Endothelial cell of umbilical vein (primary cell): ENCODE results near the gene ISX. TPM values are rescaled to one million over a fixed set of nuclear protein-coding genes. Genes with fewer than 3 reads are reported as not detected.

Source experiments
- BruUV-seq: library from RNA; stranded (reverse); fragments of 400-500 nt; replicated peaks from 2 replicates; lab custom pipeline; 2021; lab: Mats Ljungman, UMichigan
- CTCF ChIA-PET: fragments of 300-600, 350-600 bp; sonication (Branson Sonifier 250); formaldehyde crosslinking; loops from one replicate; lab custom pipeline; 2021; ENCODE audit warnings: antibody characterized with exemption, inconsistent platforms; lab: Charles Lee
- POLR2A ChIA-PET: fragments of 300-600, 350-600 bp; sonication (Branson Sonifier 250); formaldehyde crosslinking; loops from one replicate; lab custom pipeline; 2021; ENCODE audit warnings: antibody characterized with exemption, inconsistent platforms; lab: Charles Lee
- DNase-seq: peaks from one replicate; pipeline ENCODE4 v3.0.0-alpha.2; 2011; ENCODE audit warnings: low read depth, low spot score
- FAIRE-seq: peaks from 2 replicates; lab custom pipeline; 2011; peaks lifted over from hg19 to GRCh38; lab: Jason Lieb, UNC
- H2AFZ ChIP-seq: 2 replicates; pipeline ENCODE4 v1.6.0; 2012; ENCODE audit warnings: low read depth, low read length, control low read depth, inconsistent platforms
- H3K27ac ChIP-seq: 2 replicates; pipeline ENCODE4 v1.5.1; 2011; ENCODE audit warnings: low read depth, mild to moderate bottlenecking, control low read depth, low read length, moderate library complexity; ENCODE audit not compliant: insufficient read depth
- H3K27me3 ChIP-seq, 2 experiments: 2 replicates each; pipeline versions ENCODE4 v1.6.0 to v1.6.1; 2011; ENCODE audit warnings: low read length in 2 of 2, mixed read lengths in 1 of 2; ENCODE audit not compliant: control insufficient read depth in 2 of 2, insufficient read depth in 2 of 2
- H3K36me3 ChIP-seq, 2 experiments: 2 replicates in 1 of 2; 3 replicates in 1 of 2; pipeline ENCODE4 v1.5.1; 2011; ENCODE audit warnings: low read length in 2 of 2, mild to moderate bottlenecking in 1 of 2, moderate library complexity in 1 of 2; ENCODE audit not compliant: control insufficient read depth in 2 of 2, insufficient read depth in 2 of 2; ENCODE audit errors: extremely low read depth in 1 of 2
- H3K4me1 ChIP-seq: 3 replicates; pipeline ENCODE4 v1.5.1; 2011; ENCODE audit warnings: mild to moderate bottlenecking, low read length; ENCODE audit not compliant: control insufficient read depth, insufficient read depth; ENCODE audit errors: extremely low read depth
- H3K4me2 ChIP-seq: 2 replicates; pipeline ENCODE4 v1.6.1; 2011; ENCODE audit warnings: low read length, control low read depth, mixed read lengths; ENCODE audit not compliant: insufficient read depth
- H3K4me3 ChIP-seq, 3 experiments: fragments of 200-600 bp in 1 of 3; sonication (generic), shearing (Covaris generic) in 1 of 3; replicated peaks in 1 of 3; 2 replicates each; pipeline ENCODE4 v1.5.1; 2011 to 2016; ENCODE audit warnings: control low read depth in 3 of 3, low read length in 3 of 3, mild to moderate bottlenecking in 2 of 3, inconsistent platforms in 1 of 3, low read depth in 1 of 3, moderate library complexity in 1 of 3; ENCODE audit not compliant: insufficient read depth in 1 of 3
- H3K79me2 ChIP-seq: 2 replicates; pipeline ENCODE4 v1.6.0; 2012; ENCODE audit warnings: low read length, inconsistent platforms; ENCODE audit not compliant: control insufficient read depth, insufficient read depth
- H3K9ac ChIP-seq: replicated peaks from 2 replicates; pipeline ENCODE3; 2011; ENCODE audit warnings: low read length, control low read depth; ENCODE audit not compliant: insufficient read depth; ENCODE audit errors: extremely low read depth
- H3K9me1 ChIP-seq: replicated peaks from 3 replicates; pipeline ENCODE4 v1.6.0; 2011; ENCODE audit warnings: mild to moderate bottlenecking, low read length; ENCODE audit not compliant: control insufficient read depth, insufficient read depth; ENCODE audit errors: extremely low read depth
- H3K9me3 ChIP-seq: replicated peaks from 2 replicates; pipeline ENCODE4 v1.5.1; 2012; ENCODE audit warnings: low read length, inconsistent platforms; ENCODE audit not compliant: control insufficient read depth, insufficient read depth
- H4K20me1 ChIP-seq: replicated peaks from 2 replicates; pipeline ENCODE3; 2011; ENCODE audit warnings: mild to moderate bottlenecking, low read length; ENCODE audit not compliant: control insufficient read depth, insufficient read depth; ENCODE audit errors: extremely low read depth
- EZH2 ChIP-seq: IDR thresholded peaks from 2 replicates; pipeline ENCODE4 v1.6.1; 2012; ENCODE audit warnings: borderline replicate concordance, low read depth, mild to moderate bottlenecking, moderate library complexity, low read length, inconsistent platforms; ENCODE audit not compliant: severe bottlenecking
- FOS ChIP-seq: IDR thresholded peaks from 2 replicates; pipeline ENCODE4 v1.6.1; 2011; ENCODE audit warnings: mild to moderate bottlenecking, low read length, moderate library complexity, borderline replicate concordance; ENCODE audit not compliant: insufficient read depth
- GATA2 ChIP-seq: IDR thresholded peaks from 2 replicates; pipeline ENCODE4 v1.7.0; 2011; ENCODE audit warnings: low read depth, mild to moderate bottlenecking, moderate library complexity, mixed read lengths, low read length; ENCODE audit not compliant: insufficient read length, insufficient read depth
- JUN ChIP-seq: IDR thresholded peaks from 2 replicates; pipeline ENCODE4 v1.6.1; 2011; ENCODE audit warnings: borderline replicate concordance, low read depth; ENCODE audit not compliant: insufficient read length, insufficient read depth
- MYC ChIP-seq: IDR thresholded peaks from one replicate; pipeline ENCODE4 v1.6.1; 2011; ENCODE audit warnings: mild to moderate bottlenecking, low read depth, low read length
- POLR2A ChIP-seq: IDR thresholded peaks from 2 replicates; pipeline ENCODE4 v1.6.1; 2012; ENCODE audit warnings: low read depth, mild to moderate bottlenecking, control low read depth, low read length
- POLR2AphosphoS5 ChIP-seq: IDR thresholded peaks from 2 replicates; pipeline ENCODE4 v1.6.1; 2012; ENCODE audit warnings: low read depth, mild to moderate bottlenecking, control low read depth, low read length, moderate library complexity; ENCODE audit not compliant: insufficient read depth
- dilution Hi-C: fragments of 300-500 bp; cut with MboI; formaldehyde crosslinking; loops from one replicate; pipeline ENCODE4 v1.15.0; 2019; ENCODE audit warnings: low sequenced_read_pairs; ENCODE audit not compliant: extremely low pct_ligation_motif_present
- intact Hi-C: fragments of 100-400 bp; cut with micrococcal nuclease; formaldehyde crosslinking; loops from one replicate; pipeline ENCODE4 v1.10.0; 2022
- polyA plus RNA-seq, 4 experiments: library from polyadenylated mRNA; depleted of rRNA in 3 of 4; stranded (reverse) in 3 of 4; unstranded in 1 of 4; fragments of >200 nt; gene quantifications; 2 replicates each; pipeline versions ENCODE4 v1.2.1 to v1.2.3, GENCODE V29; 2011 to 2012; ENCODE audit warnings: missing spikeins in 1 of 4
- total RNA-seq: library from RNA; stranded (reverse); gene quantifications from 2 replicates; pipeline ENCODE4 v1.2.3, GENCODE V29; 2021
- TF ChIP-seq, protein P1 (sequence below): IDR thresholded peaks from 2 replicates; pipeline ENCODE4 v1.6.1; 2011; ENCODE audit not compliant: insufficient read depth, insufficient read length
- TF ChIP-seq, protein P2 (sequence below), 2 donors: IDR thresholded peaks; 1 replicate in 1 of 2; 2 replicates in 1 of 2; pipeline ENCODE4 v1.5.1; 2011; ENCODE audit warnings: low read length in 2 of 2, mild to moderate bottlenecking in 2 of 2, moderate library complexity in 2 of 2, control low read depth in 1 of 2, inconsistent platforms in 1 of 2, low read depth in 1 of 2; ENCODE audit not compliant: insufficient read depth in 1 of 2; ENCODE audit errors: extremely low read depth in 1 of 2

The ISX gene
- total and polyA plus RNA-seq, 2 donors (not counting 3 experiments of a cell fraction or from before 2014, with no cell fraction given) = not detected

DNA sequence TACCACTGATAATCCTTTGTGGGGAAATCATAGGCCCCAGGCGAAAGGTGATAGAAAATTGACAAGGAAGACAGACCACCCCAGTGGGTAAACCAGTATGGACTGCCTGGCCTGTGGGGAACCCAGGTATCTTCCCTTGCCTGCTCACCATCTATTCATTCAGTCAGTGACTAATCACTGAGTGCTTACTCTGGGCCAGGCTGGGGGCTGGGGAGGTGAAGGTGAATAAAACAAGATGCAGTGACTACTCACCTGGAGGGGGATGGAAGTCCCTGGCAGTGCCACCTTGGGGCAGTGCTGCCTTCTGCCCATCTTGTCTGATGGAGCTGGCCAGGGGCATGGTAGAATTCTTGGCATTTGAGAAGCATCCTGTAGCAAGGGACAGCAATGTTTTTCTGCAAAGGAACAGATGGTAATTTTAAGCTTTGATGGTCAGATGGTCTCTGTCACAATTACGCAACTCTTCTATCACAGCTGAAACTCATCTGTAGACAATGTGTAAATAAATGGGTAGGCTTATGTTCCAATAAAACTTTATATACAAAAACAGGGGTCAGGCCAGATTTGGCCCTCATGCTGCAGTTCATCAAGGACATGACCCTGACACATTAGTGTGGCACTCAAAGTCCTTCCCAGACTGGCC lies 4.6 kb downstream of the ISX start:
- Histone ChIP-seq H4K20me1 (no peaks in the 10 kb centered on the region), H3K36me3 (no peaks in the 10 kb centered on the region), H3K9me3 (no peaks in the 10 kb centered on the region), H3K9ac (no peak overlapping the region), H3K27ac (no peak overlapping the region), H3K27me3 (no peaks in the 10 kb centered on the region), H3K4me1 (no peaks in the 10 kb centered on the region), H3K4me3 (no peak overlapping the region), H3K9me1 (no peaks in the 10 kb centered on the region), H2AFZ (no peak overlapping the region), H3K79me2 (no peaks in the 10 kb centered on the region), H3K4me2 (no peak overlapping the region)
- intact Hi-C loops = no loop called here
- ChIA-PET POLR2A (no interaction called here), CTCF (no interaction called here)
- DNase-seq = no peak
- no TSS peak for BruUV-seq
- no peak for FAIRE-seq
- dilution Hi-C loops = no loop called here
- TF ChIP-seq JUN (no peak), POLR2A (no peak), FOS (no peak), EZH2 (no peak), GATA2 (no peak), POLR2AphosphoS5 (no peak), MYC (no peak)
- TF ChIP-seq, protein P1, sequence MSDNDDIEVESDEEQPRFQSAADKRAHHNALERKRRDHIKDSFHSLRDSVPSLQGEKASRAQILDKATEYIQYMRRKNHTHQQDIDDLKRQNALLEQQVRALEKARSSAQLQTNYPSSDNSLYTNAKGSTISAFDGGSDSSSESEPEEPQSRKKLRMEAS = no peak
- TF ChIP-seq, protein P2, sequence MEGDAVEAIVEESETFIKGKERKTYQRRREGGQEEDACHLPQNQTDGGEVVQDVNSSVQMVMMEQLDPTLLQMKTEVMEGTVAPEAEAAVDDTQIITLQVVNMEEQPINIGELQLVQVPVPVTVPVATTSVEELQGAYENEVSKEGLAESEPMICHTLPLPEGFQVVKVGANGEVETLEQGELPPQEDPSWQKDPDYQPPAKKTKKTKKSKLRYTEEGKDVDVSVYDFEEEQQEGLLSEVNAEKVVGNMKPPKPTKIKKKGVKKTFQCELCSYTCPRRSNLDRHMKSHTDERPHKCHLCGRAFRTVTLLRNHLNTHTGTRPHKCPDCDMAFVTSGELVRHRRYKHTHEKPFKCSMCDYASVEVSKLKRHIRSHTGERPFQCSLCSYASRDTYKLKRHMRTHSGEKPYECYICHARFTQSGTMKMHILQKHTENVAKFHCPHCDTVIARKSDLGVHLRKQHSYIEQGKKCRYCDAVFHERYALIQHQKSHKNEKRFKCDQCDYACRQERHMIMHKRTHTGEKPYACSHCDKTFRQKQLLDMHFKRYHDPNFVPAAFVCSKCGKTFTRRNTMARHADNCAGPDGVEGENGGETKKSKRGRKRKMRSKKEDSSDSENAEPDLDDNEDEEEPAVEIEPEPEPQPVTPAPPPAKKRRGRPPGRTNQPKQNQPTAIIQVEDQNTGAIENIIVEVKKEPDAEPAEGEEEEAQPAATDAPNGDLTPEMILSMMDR (IDR thresholded peaks at IDR 0.05; ENCODE audit: extremely low read depth in 1 of 2, insufficient read depth in 1 of 2, low read depth in 1 of 2, low read length in 2 of 2) = no peak
